ENCODE results near the gene STPG1.

The STPG1 gene

DNA sequence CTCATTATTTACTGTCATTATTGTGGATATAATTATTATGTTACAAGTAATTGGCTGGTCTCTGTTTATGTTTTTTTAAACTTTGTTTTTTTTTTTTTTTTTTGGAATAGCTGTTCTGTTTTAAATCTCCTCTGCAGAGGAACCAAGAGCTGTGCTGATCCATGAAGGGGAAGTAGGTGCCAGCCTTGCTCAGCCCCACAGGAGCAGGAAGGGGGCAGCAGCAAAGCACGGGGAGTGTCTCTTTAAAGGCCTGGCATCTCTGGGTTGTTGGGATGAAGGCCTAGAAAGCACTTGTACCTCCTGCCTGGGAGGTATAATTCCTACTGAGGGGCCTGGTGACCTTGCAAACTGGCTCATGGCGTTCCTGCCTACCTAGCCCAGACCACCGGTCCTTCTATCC is 96.9 kb downstream of the STPG1 start:
- no peak for DNase-seq (ENCODE audit: low read depth)
- peak; percentile 5 for TF ChIP-seq CTCF (conservative IDR thresholded peaks at IDR 0.05; ENCODE audit: low read depth, low read length)

GRCh38 chr1:24315391-24315790 is 98.2 kb downstream of the STPG1 start:
- TF ChIP-seq CTCF (conservative IDR thresholded peaks at IDR 0.05; ENCODE audit: low read depth, low read length) = no peak

More for the DNA sequence above, 96.9 kb downstream of the STPG1 start:
- no peak overlapping the region for H3K4me3 ChIP-seq (ENCODE audit: low read depth, low read length)

DNA sequence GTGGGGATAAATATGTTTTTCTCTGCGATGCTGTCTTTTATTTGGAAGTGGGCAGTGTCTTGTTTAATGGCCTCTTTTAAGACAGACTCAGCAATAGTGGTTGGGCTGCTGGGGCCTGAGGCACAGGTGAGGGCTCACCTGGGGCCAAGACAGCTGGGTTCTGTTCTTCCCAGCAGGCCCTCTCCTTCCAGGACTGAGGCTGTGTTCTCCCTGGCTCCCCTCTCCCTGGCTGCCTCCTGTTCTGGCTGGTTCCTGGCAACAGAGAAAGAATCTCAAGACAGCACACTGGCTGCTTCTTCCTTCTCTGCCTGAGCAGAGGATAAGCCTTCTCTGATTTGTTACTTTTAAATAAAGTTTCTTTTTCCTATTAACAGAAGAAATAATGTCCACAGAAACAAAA is 101.8 kb downstream of the STPG1 start:
- no peak for TF ChIP-seq CTCF (conservative IDR thresholded peaks at IDR 0.05; ENCODE audit: low read depth, low read length)
- H3K4me3 ChIP-seq (ENCODE audit: low read depth, low read length) = no peak overlapping the region
- DNase-seq (ENCODE audit: low read depth) = no peak

More at GRCh38 chr1:24315391-24315790, 98.2 kb downstream of the STPG1 start:
- no peak for DNase-seq (ENCODE audit: low read depth)
- no peak overlapping the region for H3K4me3 ChIP-seq (ENCODE audit: low read depth, low read length)

- no peak for TF ChIP-seq CTCF (conservative IDR thresholded peaks at IDR 0.05; ENCODE audit: low read depth, low read length)
- DNase-seq (ENCODE audit: low read depth) = no peak
- H3K4me3 ChIP-seq (ENCODE audit: low read depth, low read length) = no peak overlapping the region
Observed at GRCh38 chr1:24311234-24311633, 102.3 kb downstream of the STPG1 start.

DNA sequence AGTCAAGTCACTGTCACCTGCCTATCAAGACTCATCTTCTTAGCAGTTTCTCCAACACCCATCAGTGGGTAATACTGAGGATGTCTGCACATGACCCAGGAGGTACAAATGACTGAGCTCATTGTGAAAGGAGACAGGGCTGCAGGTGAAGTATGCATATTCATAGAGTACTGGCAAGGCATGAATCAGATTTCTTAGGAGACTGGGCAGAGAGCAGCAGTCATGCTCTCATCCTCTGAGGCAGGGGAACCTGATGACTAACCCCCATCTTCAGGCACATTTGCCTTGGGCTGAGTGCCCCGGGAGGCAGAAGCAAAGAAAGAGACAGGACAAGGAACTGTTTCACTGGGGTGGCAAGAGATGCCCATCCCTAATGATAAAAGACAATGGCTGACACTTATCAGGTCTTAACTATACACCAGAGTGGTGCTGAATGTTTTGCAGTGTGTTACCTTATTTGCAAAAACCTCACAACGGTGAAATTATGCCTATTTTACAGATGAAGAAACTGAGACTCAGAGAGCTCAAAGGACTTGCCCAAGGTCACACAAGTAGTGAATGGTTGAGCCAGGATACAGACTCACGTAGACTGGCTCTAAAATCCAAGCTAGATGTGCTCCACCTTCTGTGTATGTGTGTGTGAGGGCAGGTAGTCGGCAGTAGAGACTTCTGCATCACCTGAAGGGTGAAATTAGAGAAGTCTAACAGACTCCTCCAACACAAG is 103.7 kb downstream of the STPG1 start:
- no peak for TF ChIP-seq CTCF (conservative IDR thresholded peaks at IDR 0.05; ENCODE audit: low read depth, low read length)
- DNase-seq (ENCODE audit: low read depth) = no peak

GRCh38 chr1:24308365-24309015 is 105.1 kb downstream of the STPG1 start:
- peak; percentile 72 for TF ChIP-seq CTCF (conservative IDR thresholded peaks at IDR 0.05; ENCODE audit: low read depth, low read length)
- peak; percentile 68 for DNase-seq (ENCODE audit: low read depth)
- no peak overlapping the region for H3K4me3 ChIP-seq (ENCODE audit: low read depth, low read length)

More for the DNA sequence above, 103.7 kb downstream of the STPG1 start:
- H3K4me3 ChIP-seq (ENCODE audit: low read depth, low read length) = no peak overlapping the region
